Fibroblast of the aortic adventitia (primary cell): ENCODE results near the gene LRRC34. TPM values are rescaled to one million over a fixed set of nuclear protein-coding genes. Genes with fewer than 3 reads are reported as not detected.

Experiments used
- DNase-seq: peaks from one replicate; pipeline ENCODE4 v3.0.0-alpha.2; 2010; ENCODE audit warnings: low read depth
- H3K4me3 ChIP-seq: 2 replicates; pipeline ENCODE4 v1.5.1; 2011; ENCODE audit warnings: low read depth, mild to moderate bottlenecking, control low read depth, low read length, moderate library complexity
- total RNA-seq: library from RNA; depleted of rRNA; stranded (reverse); fragments of >200 nt; gene quantifications from 2 replicates; pipeline ENCODE4 v1.2.3, GENCODE V29; 2012; ENCODE audit warnings: low replicate concordance
- TF ChIP-seq, protein P1 (sequence below): IDR thresholded peaks from 2 replicates; pipeline ENCODE4 v1.5.1; 2011; ENCODE audit warnings: mild to moderate bottlenecking, low read length, control low read depth, inconsistent platforms; ENCODE audit not compliant: insufficient read depth

LRRC34 gene
- total RNA-seq, 1 donor, result 7.4 TPM

DNA sequence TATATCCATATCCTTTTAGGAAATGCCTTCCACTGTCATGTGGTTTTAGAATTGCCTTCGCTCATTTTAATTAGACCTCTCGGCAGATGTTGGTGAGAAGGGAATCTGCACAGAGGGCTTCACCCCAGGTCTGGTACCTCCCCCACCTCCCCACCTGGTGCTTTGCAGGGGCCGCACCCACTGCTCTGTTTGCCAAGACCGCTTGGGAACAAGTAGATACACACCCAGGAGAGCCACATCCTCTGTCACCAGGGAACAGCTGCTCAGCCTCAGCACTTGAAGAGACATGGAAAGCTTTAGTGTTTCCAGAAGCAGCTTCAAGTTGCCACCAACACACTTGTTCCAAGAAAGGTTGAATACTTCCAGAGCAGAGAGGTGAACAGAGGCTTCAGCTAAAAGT is 35.2 kb upstream of the LRRC34 start:
- TF ChIP-seq, protein P1, sequence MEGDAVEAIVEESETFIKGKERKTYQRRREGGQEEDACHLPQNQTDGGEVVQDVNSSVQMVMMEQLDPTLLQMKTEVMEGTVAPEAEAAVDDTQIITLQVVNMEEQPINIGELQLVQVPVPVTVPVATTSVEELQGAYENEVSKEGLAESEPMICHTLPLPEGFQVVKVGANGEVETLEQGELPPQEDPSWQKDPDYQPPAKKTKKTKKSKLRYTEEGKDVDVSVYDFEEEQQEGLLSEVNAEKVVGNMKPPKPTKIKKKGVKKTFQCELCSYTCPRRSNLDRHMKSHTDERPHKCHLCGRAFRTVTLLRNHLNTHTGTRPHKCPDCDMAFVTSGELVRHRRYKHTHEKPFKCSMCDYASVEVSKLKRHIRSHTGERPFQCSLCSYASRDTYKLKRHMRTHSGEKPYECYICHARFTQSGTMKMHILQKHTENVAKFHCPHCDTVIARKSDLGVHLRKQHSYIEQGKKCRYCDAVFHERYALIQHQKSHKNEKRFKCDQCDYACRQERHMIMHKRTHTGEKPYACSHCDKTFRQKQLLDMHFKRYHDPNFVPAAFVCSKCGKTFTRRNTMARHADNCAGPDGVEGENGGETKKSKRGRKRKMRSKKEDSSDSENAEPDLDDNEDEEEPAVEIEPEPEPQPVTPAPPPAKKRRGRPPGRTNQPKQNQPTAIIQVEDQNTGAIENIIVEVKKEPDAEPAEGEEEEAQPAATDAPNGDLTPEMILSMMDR, result no peak
- no peak overlapping the region for H3K4me3 ChIP-seq
- DNase-seq, result no peak

GRCh38 chr3:169846458-169847193 is 33.9 kb upstream of the LRRC34 start:
- no peak overlapping the region for H3K4me3 ChIP-seq

GRCh38 chr3:169842960-169843359 is 30.3 kb upstream of the LRRC34 start:
- no peak overlapping the region for H3K4me3 ChIP-seq
- no peak for DNase-seq
- TF ChIP-seq, protein P1, result no peak

More at GRCh38 chr3:169846458-169847193, 33.9 kb upstream of the LRRC34 start:
- TF ChIP-seq, protein P1, result no peak
- DNase-seq, result peak; percentile 56

DNA sequence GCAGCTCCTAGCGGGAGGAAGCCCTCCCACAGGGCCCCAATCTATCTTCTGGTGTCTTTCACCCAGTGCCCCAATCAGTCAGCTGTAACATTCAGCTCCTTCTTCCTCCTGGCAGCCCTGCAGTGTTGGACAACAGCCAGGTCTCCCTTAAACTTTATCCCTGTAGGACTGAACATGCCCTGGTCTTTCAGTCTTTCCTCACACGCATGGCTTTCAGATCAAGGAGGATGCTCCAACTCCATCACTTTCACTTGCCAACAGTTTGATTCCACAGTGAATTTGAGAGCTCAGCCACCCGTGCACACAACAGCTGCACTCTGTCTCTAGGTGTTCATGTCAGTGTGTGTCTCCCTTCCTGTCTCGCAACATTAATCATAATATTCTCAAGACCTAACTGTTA is 28.5 kb upstream of the LRRC34 start:
- no peak overlapping the region for H3K4me3 ChIP-seq
- TF ChIP-seq, protein P1, result no peak
- peak; percentile 27 for DNase-seq

DNA sequence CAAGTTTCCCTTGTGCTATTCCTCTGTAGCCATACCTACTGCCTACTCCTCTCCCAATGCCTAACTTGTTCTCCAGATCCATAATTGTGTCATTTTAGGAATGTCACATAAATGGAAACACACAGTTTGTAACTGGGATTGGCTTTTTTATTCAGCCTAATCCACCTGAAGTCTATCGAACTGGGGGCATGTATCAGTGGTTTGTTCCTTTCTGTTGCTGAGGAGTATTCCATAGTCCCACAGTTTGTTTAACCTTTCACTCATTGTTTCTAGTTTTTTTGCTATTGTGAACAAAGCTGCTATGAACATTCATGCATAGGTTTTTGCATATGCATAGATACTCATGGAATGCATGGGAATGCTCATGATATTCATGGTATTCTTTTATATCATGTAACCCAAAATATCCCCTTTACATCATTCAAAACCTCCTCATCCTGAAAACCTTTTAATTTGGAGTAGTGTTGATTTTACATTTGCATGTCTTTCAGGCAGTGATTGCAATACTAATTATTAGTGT is 25.9 kb upstream of the LRRC34 start:
- TF ChIP-seq, protein P1, result no peak
- no peak overlapping the region for H3K4me3 ChIP-seq
- no peak for DNase-seq

DNA sequence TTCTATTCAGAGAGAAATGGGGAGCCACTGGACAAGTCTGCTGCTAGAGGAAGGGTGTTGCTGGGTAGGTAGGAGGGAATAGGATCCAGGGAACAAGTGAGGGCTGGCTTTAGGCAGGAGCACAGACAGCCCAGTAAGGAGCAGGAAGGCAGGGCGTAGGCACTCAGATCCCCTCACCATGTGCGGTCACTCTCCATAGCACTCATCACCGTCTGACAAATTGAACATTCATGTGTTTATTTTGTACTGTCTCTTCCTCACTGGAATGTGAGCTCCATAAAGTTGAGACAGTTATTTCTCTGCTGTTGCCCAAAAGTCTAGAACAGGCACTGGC is 24.2 kb upstream of the LRRC34 start:
- no peak overlapping the region for H3K4me3 ChIP-seq
- TF ChIP-seq, protein P1, result no peak
- no peak for DNase-seq
